Activated CD8-positive, alpha-beta T cell treated with anti-CD3 and anti-CD28 coated beads for 36 hours (primary cell): ENCODE data around the gene ADGRA3. TPM values are rescaled to one million over a fixed set of nuclear protein-coding genes. Genes with fewer than 3 reads are reported as not detected.

Experiments
- ATAC-seq: fragments of 200-7000 bp; cut with Tn5 transposase; one replicate; pipeline ENCODE4 v1.10.0; 2021; ENCODE audit warnings: mild to moderate bottlenecking, moderate library complexity
- CTCF ChIA-PET: fragments of 350-600 bp; sonication (Branson Sonifier 250); formaldehyde crosslinking; loops from one replicate; lab custom pipeline; 2021; ENCODE audit warnings: antibody characterized with exemption; lab: Charles Lee
- POLR2A ChIA-PET: fragments of 350-600 bp; sonication (Branson Sonifier 250); formaldehyde crosslinking; loops from one replicate; lab custom pipeline; 2021; ENCODE audit warnings: antibody characterized with exemption; lab: Charles Lee
- DNase-seq: peaks from one replicate; pipeline ENCODE4 v3.0.0-alpha.2; 2020
- H3K27ac Mint-ChIP-seq: one replicate; pipeline ENCODE4 v1.8.0; 2021; ENCODE audit warnings: mild to moderate bottlenecking, mixed read lengths
- H3K27me3 Mint-ChIP-seq: one replicate; pipeline ENCODE4 v1.8.0; 2021; ENCODE audit warnings: mixed read lengths
- H3K36me3 Mint-ChIP-seq: one replicate; pipeline ENCODE4 v1.8.0; 2021; ENCODE audit warnings: low read depth, mixed read lengths
- H3K4me1 Mint-ChIP-seq: one replicate; pipeline ENCODE4 v1.8.0; 2021; ENCODE audit warnings: low read depth, mixed read lengths
- H3K4me3 Mint-ChIP-seq: one replicate; pipeline ENCODE4 v1.8.0; 2021; ENCODE audit warnings: mild to moderate bottlenecking, moderate library complexity, mixed read lengths
- H3K9me3 Mint-ChIP-seq: one replicate; pipeline ENCODE4 v1.8.0; 2021; ENCODE audit warnings: mixed read lengths
- CTCF ChIP-seq: fragments of 200-600 bp; IDR thresholded peaks from one replicate; pipeline ENCODE4 v1.8.0; 2022; ENCODE audit warnings: antibody characterized with exemption, mild to moderate bottlenecking
- intact Hi-C: fragments of 100-400 bp; cut with micrococcal nuclease; formaldehyde crosslinking; loops from one replicate; pipeline ENCODE4 v1.10.0; 2022
- total RNA-seq, 2 experiments: library from RNA; stranded (reverse); gene quantifications; one replicate each; pipeline ENCODE4 v1.2.3, GENCODE V29; 2021

Gene ADGRA3
- total RNA-seq, 2 experiments from 2014 or later, result 12.9 to 13.2 TPM

GRCh38 chr4:22338796-22339195, 177.1 kb downstream of the ADGRA3 start:
- intact Hi-C loops, result no loop called here
- CTCF ChIA-PET, result interaction anchor here (0.7 to 1.4 kb wide), 3 partner anchors 8 to 208 kb away, joined by 3 to 4 read pairs (median 3); no protein-coding TSS in a partner anchor
- DNase-seq (no peak), ATAC-seq (no peak)
- no peaks in the 10 kb centered on the region for H3K4me1 Mint-ChIP-seq
- TF ChIP-seq CTCF, result no peak
- no peaks in the 10 kb centered on the region for H3K27me3 Mint-ChIP-seq
- H3K36me3 Mint-ChIP-seq, result no peaks in the 10 kb centered on the region
- no peak overlapping the region for H3K4me3 Mint-ChIP-seq
- no peak overlapping the region for H3K27ac Mint-ChIP-seq
- POLR2A ChIA-PET, result no interaction called here
- no peaks in the 10 kb centered on the region for H3K9me3 Mint-ChIP-seq

Other genes with a start within 250 kb of the ADGRA3 start
- gene GBA3, start 176.9 kb upstream of the ADGRA3 start, total RNA-seq, result not detected